HS-5 (cell line): ENCODE results near the gene PEAK1.

ENCODE experiments used
- DNase-seq: peaks from one replicate; pipeline ENCODE4 v3.0.0-alpha.2; 2012; ENCODE audit warnings: low read depth

The PEAK1 gene

DNA sequence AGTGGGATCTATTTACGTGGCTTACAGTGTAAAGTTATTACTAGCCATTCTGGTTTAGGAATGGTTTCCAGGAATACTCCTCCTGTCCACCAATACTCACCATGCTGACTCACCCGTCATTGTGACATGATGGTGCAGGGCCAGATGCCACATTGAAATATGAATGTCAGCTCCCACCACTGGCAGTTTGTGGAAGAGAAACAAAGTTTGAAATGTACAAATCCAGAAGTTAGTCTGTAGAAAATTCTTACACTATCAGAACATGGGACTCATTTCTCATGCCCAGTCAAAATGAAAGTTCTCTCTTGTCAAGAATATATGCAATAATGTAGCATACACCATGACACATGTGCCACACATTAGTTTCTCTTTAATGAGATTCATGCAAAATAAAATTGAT lies 334.6 kb downstream of the PEAK1 start:
- no peak for DNase-seq

DNA sequence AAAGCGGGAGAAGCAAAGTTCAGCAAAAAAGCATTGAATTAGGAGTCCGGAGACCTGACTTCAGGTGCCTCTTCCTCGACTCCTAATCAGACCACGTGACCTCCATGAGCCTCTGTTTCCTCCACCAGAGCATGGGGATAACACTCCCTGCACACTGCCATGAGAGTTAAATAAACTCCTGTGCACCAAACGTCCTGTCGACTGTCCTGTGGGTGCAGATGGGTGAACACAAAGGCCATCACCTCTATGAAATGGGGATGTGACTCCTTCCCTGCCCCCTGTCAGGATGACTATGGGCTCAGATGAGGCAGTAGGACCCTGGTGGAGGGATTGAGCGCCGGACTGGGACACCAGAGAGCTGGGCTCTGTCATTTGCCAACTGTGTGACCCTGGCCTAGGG lies 335.5 kb downstream of the PEAK1 start:
- DNase-seq = no peak

DNA sequence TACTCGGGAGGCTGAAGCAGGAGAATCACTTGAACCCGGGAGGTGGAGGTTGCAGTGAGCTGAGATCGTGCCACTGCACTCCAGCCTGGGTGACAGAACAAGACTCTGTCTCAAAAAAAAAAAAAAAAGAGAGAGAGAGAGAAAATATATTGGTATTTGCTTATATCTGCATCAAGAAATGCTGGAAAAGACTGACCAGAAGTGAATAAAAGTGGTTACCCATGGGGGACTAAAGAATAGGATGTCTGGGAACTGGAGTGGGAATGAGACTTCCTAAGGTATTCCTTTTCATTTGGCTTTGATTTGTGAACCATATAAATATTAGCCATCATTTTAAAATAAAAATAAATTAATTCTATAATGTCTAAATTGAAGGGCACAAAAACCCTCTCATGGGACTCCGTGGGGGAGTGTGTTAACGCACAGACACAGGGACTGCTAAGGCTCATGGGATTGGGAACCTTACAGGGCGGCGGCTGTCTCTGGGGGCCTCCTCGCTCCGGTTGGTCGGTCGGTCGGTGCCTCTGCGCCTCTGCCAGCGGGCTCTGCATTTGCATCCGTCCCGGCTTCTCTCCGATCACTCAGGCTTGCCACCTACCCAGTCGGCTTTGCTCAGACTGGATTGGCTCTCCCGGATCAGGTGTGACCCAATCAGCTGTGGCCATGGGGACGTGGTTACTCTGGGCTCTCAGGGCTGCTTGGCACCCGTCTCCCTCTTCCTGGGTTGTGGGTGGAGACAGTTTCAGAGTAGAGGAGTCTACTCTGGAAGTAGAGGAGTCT lies 336.3 kb downstream of the PEAK1 start:
- DNase-seq = no peak

DNA sequence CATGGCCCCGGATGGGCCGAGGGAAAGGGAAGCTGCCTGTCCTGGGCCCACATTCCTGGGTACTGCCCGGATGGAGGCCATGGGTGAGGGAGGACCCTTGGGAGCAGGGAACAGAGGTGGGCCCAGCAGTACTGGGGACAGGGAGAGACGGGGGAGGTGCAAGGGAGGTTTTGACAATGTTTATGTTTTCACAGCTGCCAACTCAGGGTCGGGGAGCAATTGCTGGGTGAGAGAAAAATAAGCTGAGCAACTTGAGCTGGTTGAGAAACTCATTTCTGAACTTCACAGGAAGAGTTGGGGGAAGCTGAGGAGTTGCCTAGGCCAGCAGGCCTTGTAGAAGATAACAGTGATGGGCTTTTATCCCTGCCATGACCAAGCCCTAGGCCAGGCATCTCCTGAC lies 337.9 kb downstream of the PEAK1 start:
- no peak for DNase-seq

DNA sequence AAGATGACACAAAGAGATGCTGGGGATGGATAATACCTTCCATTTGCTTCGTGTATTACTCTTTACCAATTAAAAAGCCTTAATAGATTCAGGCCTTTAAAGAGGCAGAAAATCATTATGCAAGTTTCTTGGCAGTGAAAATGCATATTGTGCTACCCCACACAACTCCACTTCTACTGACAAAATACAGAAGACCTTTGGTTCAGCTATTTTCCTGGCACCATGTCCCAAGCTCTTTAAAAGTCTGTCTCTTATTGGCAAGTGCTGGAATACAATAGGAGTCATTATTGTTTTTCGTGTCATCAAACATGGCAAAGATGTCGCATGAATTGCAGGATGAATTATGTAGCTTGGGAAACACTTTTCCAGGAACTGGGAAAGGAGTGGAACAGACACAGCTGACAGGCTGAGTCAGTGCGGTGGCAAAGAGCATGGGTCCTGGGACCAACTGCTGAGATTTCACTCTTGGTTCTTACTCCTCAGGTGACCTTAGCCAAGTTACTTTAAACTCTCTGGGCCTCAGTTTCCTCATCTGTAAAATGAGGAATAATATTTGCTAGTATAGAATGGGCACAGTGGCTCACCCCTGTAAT lies 343.5 kb downstream of the PEAK1 start:
- DNase-seq = no peak

DNA sequence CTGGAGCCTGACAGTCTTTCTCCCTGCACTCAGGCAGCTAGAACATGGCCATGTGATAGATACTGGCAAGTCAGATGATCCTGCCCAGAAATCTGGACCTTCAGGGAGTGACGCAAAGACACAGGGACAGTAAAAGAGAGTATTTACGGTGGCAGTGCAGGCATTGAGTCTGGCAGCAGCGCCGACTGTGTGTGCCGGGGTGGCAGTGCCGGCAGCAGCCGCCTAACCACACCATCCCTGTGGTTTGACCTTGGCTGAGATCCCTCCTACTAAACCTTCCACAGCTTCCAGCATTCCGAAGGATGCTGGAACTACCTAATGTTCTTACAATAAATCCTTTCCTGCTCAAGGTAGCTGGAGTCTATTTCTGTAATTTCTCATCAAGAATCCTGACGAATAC lies 344.4 kb downstream of the PEAK1 start:
- no peak for DNase-seq

DNA sequence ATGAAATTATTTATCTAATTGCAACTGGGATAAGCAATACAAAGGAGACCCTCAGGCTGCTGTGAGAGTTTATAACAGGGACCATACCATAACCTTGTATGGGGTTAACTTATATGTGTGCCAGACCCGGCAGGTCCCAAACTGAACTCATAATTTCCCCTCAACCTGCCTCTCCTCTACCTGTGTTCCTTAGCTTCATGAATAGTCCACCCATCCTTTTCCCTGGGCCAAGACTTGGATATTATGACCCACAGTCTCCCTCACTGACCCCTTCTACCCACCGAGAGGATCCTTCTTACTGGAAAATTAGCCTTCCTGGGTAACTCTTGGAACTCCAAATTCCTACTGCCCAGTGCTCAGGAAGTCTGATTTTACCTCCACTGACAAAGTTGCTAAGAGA lies 345.6 kb downstream of the PEAK1 start:
- no peak for DNase-seq

DNA sequence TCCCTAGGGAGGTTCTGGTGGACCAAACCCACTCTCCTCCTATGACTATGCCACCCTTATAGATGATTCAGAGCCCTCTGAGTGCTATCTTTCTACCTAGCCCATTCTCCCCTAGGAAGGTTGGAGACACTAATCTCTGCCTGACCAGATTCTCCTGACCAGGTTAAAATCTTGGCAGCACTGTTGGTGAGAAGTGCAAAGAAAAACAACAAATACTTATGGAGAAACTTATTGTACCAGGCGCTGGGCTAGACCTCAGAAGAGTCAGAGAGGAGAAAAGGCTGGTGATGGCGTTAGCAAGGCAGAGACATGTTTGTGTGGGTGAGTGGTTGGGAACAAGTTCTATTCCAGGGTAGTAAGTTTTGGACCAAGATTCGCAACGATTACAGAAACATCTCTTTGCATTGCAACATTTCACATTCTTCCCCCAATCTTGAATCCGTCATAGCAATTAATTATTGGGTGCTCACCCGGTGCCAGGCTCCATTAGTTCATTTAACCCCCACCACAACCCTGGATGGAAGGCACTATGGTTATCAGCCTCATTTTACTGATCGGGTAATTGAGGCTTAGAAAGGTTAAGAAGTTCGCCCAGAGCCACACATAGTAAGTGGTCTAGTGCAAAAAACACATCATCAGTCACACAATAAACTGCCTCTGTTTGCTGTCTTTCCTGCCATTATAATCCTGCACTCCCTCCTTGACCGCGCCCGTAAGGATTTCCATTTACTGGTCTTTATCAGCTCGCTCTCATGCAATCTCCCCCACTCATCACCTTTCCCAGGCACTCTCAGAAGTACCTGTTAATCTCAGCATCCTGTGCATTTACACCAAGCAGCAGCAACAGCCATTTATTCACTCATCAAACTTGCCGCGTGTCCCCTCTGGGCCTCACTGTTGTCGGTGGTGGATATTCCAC lies 348.3 kb downstream of the PEAK1 start:
- no peak for DNase-seq

DNA sequence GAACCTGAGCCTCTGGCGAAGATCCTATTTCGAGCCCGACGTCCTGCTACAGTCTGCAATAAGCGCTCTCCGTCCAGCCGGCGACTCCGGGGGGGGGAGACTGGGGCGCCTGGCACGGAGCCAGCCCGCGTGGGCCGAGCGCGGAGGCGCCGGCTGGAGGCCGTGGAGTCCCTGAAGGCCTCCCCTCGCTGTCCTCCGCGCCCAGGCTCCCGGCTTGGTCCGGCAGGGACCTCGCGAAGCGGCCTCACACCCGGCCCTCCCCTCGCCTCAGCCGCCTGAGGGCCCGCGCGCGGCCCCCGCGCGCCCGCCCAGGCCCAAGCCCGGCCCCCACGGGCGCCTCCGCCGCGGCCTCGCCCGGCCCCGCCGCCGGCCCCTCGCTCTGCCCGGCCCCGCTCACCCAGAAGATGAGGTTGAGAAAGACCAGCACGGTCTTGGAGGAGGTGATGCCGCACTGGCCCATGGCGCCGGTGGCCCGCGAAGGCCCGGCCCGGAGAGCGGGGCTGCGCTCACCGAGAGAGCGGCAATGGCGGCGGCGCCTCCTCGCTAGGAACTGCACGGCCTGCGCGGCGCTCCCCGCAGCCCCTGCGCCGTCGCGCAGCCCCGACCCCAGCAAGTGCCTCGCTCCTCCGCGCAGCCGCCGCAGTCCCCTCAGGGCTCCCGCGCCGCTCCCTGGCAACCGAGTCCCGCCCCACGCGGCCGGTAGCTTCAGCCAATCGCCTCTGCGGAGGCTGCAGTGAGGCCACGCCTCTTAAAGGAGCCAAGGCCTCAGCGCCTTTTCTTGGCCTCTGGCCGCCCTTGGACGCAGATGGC lies 349.2 kb downstream of the PEAK1 start, which contains the start of gene TSPAN3:
Gene TSPAN3 (minus strand): TSS at position 615 of the 810 bp plus-strand sequence. CDS start 155 bp downstream, at position 460.
- peak; percentile 65 for DNase-seq

DNA sequence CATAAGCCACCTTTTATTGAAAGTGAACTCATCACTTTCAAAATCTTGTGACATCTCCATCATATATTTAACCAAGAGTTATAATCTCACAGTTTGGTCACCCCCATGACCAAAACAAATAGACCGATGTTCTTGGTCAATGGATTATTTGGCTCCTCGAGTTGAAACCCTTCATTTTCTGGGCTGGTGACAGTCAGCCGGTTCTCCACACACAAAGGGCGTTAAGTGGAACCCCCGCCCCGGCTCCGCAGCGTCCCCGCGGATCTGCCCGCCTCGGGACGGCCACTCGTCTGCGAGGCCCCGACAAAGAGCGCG lies 349.8 kb downstream of the PEAK1 start:
- DNase-seq = no peak

DNA sequence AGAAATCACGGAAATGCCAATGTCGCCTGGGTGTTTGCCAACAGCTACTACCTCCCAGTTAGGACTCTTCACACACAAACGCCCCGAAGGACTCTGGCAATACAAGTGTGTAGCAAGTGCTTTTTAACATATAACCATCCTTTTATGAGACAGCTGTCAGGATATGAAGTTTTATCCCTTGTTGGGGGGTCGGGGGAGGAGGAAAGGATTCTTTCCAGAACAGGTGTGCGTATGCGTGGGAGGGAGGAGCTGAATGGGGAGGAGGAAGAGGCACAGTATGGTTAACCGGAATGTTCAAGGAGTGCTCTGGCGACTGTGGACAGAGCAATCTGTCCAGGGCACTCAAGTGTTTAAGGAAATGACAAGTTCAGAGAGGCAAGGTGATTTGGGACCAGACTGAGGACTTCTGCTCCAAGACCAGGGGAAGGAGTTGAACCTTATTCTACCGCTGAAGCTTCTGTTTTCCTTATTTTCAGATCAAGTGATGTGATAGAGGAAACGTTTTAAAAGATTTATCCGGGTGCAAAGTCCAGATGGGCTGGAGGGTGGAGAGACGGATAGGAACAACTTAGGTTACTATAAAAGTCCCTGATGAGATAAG lies 350.3 kb downstream of the PEAK1 start:
- no peak for DNase-seq

DNA sequence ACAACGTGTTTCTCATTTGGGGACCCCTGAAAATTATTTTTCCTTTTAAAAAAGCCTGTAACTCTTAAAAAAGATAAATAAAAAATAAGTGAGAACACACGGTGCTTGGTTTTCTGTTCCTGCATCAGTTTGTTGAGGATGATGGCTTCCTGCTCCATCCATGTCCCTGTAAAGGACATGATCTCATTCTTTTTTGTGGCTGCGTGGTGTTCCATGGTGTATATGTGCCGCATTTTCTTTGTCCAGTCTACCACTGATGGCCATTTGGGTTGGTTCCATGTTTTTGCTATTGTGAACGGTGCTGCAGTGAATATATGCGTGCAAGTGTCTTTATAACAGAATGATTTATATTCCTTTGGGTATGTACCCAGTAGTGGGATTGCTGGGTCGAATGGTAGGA lies 351.3 kb downstream of the PEAK1 start:
- DNase-seq = no peak

DNA sequence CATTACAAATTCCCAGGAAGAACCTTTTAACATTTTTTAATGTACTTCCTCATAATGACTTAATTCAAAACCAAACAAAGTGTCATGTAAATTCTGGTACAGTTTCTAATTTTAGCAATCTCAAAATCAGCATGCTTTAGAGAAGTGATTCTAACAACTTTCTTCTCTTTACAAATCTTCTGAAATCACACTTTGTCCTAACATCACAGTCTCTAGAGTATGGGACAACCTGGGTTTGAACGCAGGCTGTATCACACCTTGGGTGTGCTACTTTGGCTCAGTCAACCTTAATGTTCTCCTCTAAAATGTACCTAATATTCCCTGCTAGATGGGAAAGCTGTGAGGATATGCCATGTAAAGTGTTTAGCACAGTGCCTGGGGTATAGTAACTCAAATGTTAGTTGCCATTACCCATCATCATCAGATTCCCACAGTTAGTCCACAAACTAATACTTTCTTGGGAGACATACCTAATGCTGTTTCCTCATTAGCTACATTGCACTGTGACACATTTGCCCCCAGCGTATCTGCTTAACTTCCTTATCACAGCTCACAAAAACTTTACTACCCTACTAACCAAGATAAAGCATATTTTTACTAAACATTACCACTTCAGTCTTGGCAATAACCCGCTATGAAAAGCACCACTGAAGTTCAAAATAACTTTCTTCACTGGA lies 352.1 kb downstream of the PEAK1 start:
- no peak for DNase-seq

DNA sequence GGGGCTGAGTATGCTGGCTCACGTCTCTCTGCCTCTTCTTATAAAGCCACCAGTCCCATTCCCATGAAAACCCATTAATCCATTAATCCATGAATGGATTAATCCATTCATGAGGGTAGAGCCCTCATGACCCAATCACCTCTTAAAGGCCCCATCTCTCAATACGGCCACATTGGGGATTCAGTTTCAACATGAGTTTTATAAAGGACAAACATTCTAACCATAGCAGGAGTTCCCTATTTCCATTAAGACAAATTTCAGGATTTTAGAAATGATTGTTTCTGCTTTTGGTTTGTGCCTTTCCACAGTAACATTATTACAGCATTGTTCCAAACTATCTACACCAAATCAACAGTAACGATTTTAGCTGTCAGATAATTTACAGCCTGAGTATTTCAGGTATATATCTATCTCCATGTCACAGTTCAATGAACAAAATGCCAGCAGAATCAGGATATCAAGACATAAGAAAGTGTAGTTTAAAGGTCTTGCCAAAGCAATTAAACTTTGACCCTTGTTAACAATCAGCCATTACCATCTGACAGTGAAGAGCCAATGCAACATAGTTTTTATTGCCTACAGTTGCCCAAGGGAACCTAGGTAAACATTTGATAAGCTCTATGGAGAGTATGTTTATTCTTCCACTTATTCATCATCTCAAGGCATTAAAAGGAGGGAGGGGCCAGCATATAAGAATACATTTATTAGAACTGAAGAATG lies 352.8 kb downstream of the PEAK1 start:
- no peak for DNase-seq

DNA sequence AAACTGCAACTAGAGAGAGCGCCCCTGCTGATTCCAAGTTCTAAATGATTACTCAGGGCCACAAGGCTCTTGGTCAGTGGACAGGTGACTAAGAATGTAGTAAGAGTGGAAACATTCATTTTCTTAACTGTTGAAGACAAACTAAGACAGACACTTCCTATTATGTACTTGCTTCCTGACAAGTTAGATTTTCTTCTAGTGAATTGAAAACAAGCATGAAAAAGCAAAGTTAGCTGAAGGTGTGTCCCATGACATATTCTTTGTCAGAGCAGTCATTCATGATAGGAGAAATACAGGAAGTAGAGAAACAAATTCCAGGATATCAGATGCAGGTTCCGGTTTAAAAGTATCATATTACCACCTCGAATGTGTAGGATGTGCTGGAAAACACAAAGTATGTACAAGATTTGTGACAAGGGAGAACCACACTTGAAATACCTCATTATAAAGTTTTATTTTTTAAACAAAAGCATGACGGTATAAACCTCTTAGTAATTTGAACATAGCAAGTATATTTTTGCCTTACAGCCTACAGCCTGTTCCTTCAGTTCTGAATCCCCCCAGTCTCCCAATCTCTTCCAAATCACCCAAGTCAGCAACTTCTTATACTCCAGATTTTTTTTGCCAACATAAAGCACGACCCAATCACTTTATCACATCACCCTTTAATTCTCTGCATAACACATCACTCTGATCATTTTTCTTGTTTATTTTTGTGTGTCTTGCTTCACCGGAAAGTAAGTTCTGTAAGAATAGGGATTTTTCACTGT lies 355.2 kb downstream of the PEAK1 start:
- no peak for DNase-seq

DNA sequence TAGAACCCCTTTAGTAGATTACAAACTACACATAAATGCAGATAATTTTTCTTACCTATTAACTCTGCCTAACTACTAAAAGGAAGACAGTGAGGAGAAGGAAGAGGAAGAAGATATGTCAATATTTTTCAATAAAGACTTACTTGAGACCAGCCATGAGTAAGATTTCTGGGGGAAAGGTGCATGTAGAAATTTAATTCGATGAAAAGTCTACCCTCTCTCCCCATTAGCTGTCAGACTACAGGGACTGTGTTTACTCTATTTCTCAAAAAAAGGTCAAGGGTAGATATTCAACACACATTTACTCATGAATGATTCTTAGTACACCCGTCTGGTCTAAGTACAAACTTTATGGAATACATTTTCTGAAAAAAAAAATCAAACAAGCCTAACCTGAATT lies 355.8 kb downstream of the PEAK1 start:
- no peak for DNase-seq

DNA sequence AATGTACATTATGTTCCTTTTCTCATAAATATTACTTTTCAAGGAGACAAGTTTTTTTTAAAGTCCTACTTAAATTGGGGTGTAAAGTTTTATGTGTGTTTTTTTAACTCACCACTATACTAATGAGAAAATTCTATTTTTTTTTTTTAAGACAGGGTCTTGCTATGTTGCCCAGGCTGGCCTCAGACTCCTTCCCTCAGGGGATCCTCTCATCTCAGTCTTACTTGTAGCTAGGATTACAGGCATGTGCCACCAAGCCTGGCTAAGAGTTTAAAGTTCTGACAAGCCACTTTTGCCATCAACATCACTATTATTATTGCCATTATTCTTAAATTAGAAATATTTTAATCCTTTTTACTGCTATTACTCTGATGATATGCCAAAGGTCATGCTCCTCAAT lies 356.7 kb downstream of the PEAK1 start:
- no peak for DNase-seq

DNA sequence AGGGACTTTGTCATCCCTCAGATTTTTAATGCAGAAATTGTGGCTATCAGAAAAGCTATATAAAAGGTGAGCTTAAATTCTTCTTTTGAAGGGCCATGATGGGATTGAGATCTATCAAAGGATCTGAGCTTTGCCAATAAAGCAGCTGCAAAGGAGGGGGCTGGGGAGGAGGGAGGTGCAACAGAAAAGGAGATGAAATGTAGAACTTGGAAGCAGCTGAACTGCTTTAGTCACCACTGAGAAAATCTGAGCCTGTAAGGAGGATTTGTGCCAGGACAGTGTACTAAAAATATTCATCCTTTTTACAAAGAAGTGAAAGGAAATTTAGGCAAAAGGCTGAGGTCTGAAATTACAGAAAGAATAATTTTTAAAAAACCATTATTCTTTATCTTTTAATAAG lies 359.4 kb downstream of the PEAK1 start:
- no peak for DNase-seq

DNA sequence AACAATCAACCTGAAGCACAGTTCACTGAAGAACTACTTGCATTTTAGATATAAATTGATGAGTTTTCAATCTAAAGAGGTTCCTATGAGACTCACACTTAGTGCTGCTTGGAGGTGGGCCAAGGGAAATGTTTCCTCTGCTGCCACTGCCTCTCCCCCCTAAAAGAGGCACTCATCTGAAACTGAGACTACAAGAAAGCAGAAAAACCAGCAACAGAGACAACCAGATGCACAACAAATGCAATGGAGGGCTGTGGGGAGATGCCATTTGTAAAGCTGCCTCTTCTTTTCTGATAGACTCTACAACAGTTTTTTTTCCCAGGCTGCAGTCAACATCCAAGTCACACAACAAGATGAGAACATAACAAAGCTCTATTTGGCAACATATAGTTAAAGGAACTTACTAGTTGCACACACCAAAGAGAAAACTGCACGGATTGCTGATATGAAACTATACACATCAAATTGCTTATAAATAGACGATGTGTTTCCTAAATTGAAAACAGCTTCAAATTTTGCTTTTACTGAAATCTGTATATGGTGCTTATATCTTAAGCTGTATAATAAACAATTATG lies 360.0 kb downstream of the PEAK1 start:
- no peak for DNase-seq
